ENCODE data around the gene CAV3. TPM values are rescaled to one million over a fixed set of nuclear protein-coding genes. Genes with fewer than 3 reads are reported as not detected.

CAV3 gene
- total and polyA plus RNA-seq, 9 donors = 0.15 to 0.23 TPM; not detected in 7

- peak; percentile 42 to 78 (median 69) for DNase-seq
- 2 to 5% (median 4%) methylated on average over 49 to 53 of the region's 53 CpGs for WGBS, 3 donors
- H3K27me3 ChIP-seq = no peaks in the 10 kb centered on the region
- H3K36me3 ChIP-seq = no peaks in the 10 kb centered on the region
- TF ChIP-seq CTCF (IDR thresholded peaks at IDR 0.05) (peak; percentile 74 to 94 (median 87)), POLR2A (IDR thresholded peaks at IDR 0.05) (no peak)
- no peak within 1 kb of the TSS for H3K4me3 ChIP-seq
- peaks cover 11% of the 10 kb centered on the region for H3K4me1 ChIP-seq (ENCODE audit: insufficient read depth)
- intact Hi-C loops (cut with DNase I) = loop anchor here in 2 of 4 donors (10.0 kb wide), 1 partner anchor 104 kb away; no protein-coding TSS in a partner anchor
- H3K9me3 ChIP-seq = no peaks in the 10 kb centered on the region
- H3K27ac ChIP-seq = no peak within 1 kb of the TSS
These were observed 35.7 kb downstream of the CAV3 start, which contains the start of gene OXTR for GRCh38 chr3:8769088-8769822. Gene OXTR, minus strand, starts transcription at chr3:8769613. Its CDS starts 1,426 bp downstream, at chr3:8768187.

- no peak for DNase-seq
- H3K9me3 ChIP-seq = no peaks in the 10 kb centered on the region
- H3K4me1 ChIP-seq (ENCODE audit: insufficient read depth) = no peaks in the 10 kb centered on the region
- no peak for TF ChIP-seq POLR2A (IDR thresholded peaks at IDR 0.05)
- no peak for TF ChIP-seq CTCF (IDR thresholded peaks at IDR 0.05)
- TF ChIP-seq EP300 (IDR thresholded peaks at IDR 0.05) = no peak
- H3K27ac ChIP-seq = no peak overlapping the region
- H3K36me3 ChIP-seq = no peaks in the 10 kb centered on the region
- 43 to 57% (median 54%) methylated on average over 5 of the region's 5 CpGs for WGBS, 3 donors
- no peaks in the 10 kb centered on the region for H3K27me3 ChIP-seq
- no peak overlapping the region for H3K4me3 ChIP-seq
- intact Hi-C loops (cut with DNase I) = loop anchor here in 1 of 4 donors (1.0 kb wide), 1 partner anchor 43 kb away; no protein-coding TSS in a partner anchor
These were observed 40.4 kb downstream of the CAV3 start for GRCh38 chr3:8773941-8774542.

GRCh38 chr3:8775181-8775580 lies 41.6 kb downstream of the CAV3 start:
- no peak for DNase-seq
- no peak for TF ChIP-seq EP300 (IDR thresholded peaks at IDR 0.05)
- no peak for TF ChIP-seq CTCF (IDR thresholded peaks at IDR 0.05)
- TF ChIP-seq POLR2A (IDR thresholded peaks at IDR 0.05) = no peak
- intact Hi-C loops (cut with DNase I) = no loop called here
- no peaks in the 10 kb centered on the region for H3K36me3 ChIP-seq
- H3K27ac ChIP-seq = no peak overlapping the region
- H3K4me1 ChIP-seq (ENCODE audit: insufficient read depth) = no peaks in the 10 kb centered on the region
- WGBS, 3 donors = 89 to 92% (median 91%) methylated on average over 5 of the region's 5 CpGs
- no peak overlapping the region for H3K4me3 ChIP-seq
- no peaks in the 10 kb centered on the region for H3K9me3 ChIP-seq
- no peaks in the 10 kb centered on the region for H3K27me3 ChIP-seq

GRCh38 chr3:8775602-8776001 lies 42.0 kb downstream of the CAV3 start:
- Histone ChIP-seq H3K4me1 (ENCODE audit: insufficient read depth) (no peaks in the 10 kb centered on the region), H3K4me3 (no peak overlapping the region), H3K36me3 (no peaks in the 10 kb centered on the region), H3K9me3 (no peaks in the 10 kb centered on the region), H3K27me3 (no peaks in the 10 kb centered on the region), H3K27ac (no peak overlapping the region)
- DNase-seq = no peak
- TF ChIP-seq CTCF (IDR thresholded peaks at IDR 0.05) (no peak), EP300 (IDR thresholded peaks at IDR 0.05) (no peak)
- 92 to 94% (median 94%) methylated on average over 6 of the region's 6 CpGs for WGBS, 3 donors
- intact Hi-C loops (cut with DNase I) = no loop called here

Data from ovary (tissue), 9 donors.